HepG2 (cell line): ENCODE data around the gene UNC5CL. TPM values are rescaled to one million over a fixed set of nuclear protein-coding genes. Genes with fewer than 3 reads are reported as not detected.

ENCODE experiments used
- ATAC-seq: fragments of 200-7000 bp; cut with Tn5 transposase; 3 replicates; pipeline ENCODE4 v1.9.1; 2020; ENCODE audit warnings: mild to moderate bottlenecking, moderate library complexity
- BruUV-seq: library from RNA; stranded (reverse); fragments of 400-500 nt; replicated peaks from 2 replicates; lab custom pipeline; 2021; lab: Mats Ljungman, UMichigan
- CTCF ChIA-PET: fragments of 300-600 bp; formaldehyde crosslinking; extraction: SDS; loops from one replicate; lab custom pipeline; 2021; ENCODE audit warnings: low total read pairs, inconsistent platforms, low intra/inter-chr PET ratio; lab: Yijun Ruan, JAX
- POLR2A ChIA-PET: fragments of 350-600 bp; sonication (Branson Sonifier 250); formaldehyde crosslinking; loops from one replicate; lab custom pipeline; 2020; ENCODE audit warnings: antibody characterized with exemption, inconsistent platforms; lab: Yijun Ruan, JAX
- DNase-seq: peaks from one replicate; pipeline ENCODE4 v3.0.0-alpha.2; 2015; ENCODE audit warnings: low spot score
- FAIRE-seq: peaks from 3 replicates; lab custom pipeline; 2011; peaks lifted over from hg19 to GRCh38; lab: Jason Lieb, UNC
- H2AFZ ChIP-seq: one replicate; pipeline ENCODE4 v1.6.1; 2011; ENCODE audit warnings: low read length, inconsistent platforms
- H3K27ac ChIP-seq: fragments of 300-600 bp; 3 replicates; pipeline ENCODE4 v1.8.0; 2011; ENCODE audit warnings: mixed run types, mild to moderate bottlenecking, mixed read lengths, low read length, inconsistent platforms; ENCODE audit not compliant: insufficient read depth; ENCODE audit errors: extremely low read length
- H3K27me3 ChIP-seq, 2 experiments: fragments of 200-600 bp in 1 of 2; 2 replicates in 1 of 2; 3 replicates in 1 of 2; pipeline versions ENCODE4 v1.6.0 to v1.8.0; 2011; ENCODE audit warnings: low read length in 2 of 2, mild to moderate bottlenecking in 2 of 2, moderate library complexity in 2 of 2, inconsistent platforms in 1 of 2; ENCODE audit not compliant: insufficient read depth in 2 of 2, control insufficient read depth in 1 of 2
- H3K36me3 ChIP-seq, 2 experiments: fragments of 200-600 bp in 1 of 2; replicated peaks in 1 of 2; 2 replicates in 1 of 2; 3 replicates in 1 of 2; pipeline versions ENCODE4 v1.5.1 to v1.8.0; 2011; ENCODE audit warnings: low read length in 2 of 2, inconsistent platforms in 1 of 2; ENCODE audit not compliant: insufficient read depth in 2 of 2, control insufficient read depth in 1 of 2
- H3K4me1 ChIP-seq: 2 replicates; pipeline ENCODE4 v1.5.1; 2012; ENCODE audit warnings: low read length, inconsistent platforms; ENCODE audit not compliant: insufficient read depth
- H3K4me2 ChIP-seq: 2 replicates; pipeline ENCODE4 v1.6.0; 2011; ENCODE audit warnings: low read depth, low read length, inconsistent platforms
- H3K4me3 ChIP-seq, 3 experiments: fragments of 200-600 bp in 1 of 3; sonication (generic), shearing (Covaris generic) in 1 of 3; replicated peaks in 1 of 3; 2 replicates each; pipeline ENCODE4 v1.5.1; 2011 to 2016; ENCODE audit warnings: low read length in 3 of 3, inconsistent platforms in 2 of 3, low read depth in 2 of 3, mild to moderate bottlenecking in 2 of 3, control low read depth in 1 of 3, mixed read lengths in 1 of 3; ENCODE audit not compliant: insufficient read depth in 1 of 3
- H3K79me2 ChIP-seq: one replicate; pipeline ENCODE4 v1.6.1; 2011; ENCODE audit warnings: low read length, inconsistent platforms; ENCODE audit not compliant: insufficient read depth
- H3K9ac ChIP-seq: 2 replicates; pipeline ENCODE4 v1.6.0; 2011; ENCODE audit warnings: mild to moderate bottlenecking, low read depth, low read length, inconsistent platforms; ENCODE audit not compliant: insufficient read depth
- H3K9me3 ChIP-seq: 2 replicates; pipeline ENCODE4 v1.5.1; 2012; ENCODE audit warnings: mild to moderate bottlenecking, low read length
- H4K20me1 ChIP-seq: 2 replicates; pipeline ENCODE4 v1.6.0; 2011; ENCODE audit warnings: inconsistent platforms, mild to moderate bottlenecking, low read length, moderate library complexity; ENCODE audit not compliant: insufficient read depth
- BHLHE40 ChIP-seq: IDR thresholded peaks from 2 replicates; pipeline ENCODE4 v1.6.1; 2011; ENCODE audit warnings: low read length, improper control_type of control experiment
- DR1 ChIP-seq: sonication (generic); formaldehyde crosslinking; IDR thresholded peaks from 2 replicates; pipeline ENCODE4 v1.8.0; 2021; ENCODE audit warnings: mild to moderate bottlenecking, missing genetic modification reagents, inconsistent platforms
- ERF ChIP-seq: IDR thresholded peaks from 2 replicates; pipeline ENCODE4 v1.6.1; 2018; ENCODE audit warnings: missing biosample characterization, missing genetic modification reagents
- ETV5 ChIP-seq: IDR thresholded peaks from 2 replicates; pipeline ENCODE4 v1.6.1; 2018; ENCODE audit warnings: missing biosample characterization, missing genetic modification reagents, inconsistent platforms, borderline replicate concordance
- HNF4A ChIP-seq: sonication (generic); formaldehyde crosslinking; IDR thresholded peaks from 2 replicates; pipeline ENCODE4 v1.4.0; 2020; ENCODE audit warnings: missing genetic modification reagents
- KMT2A ChIP-seq: sonication (generic); formaldehyde crosslinking; IDR thresholded peaks from 2 replicates; pipeline ENCODE4 v1.4.0; 2020; ENCODE audit warnings: missing genetic modification reagents
- RFXANK ChIP-seq: IDR thresholded peaks from 2 replicates; pipeline ENCODE4 v1.6.1; 2016
- SMC3 ChIP-seq: IDR thresholded peaks from 2 replicates; pipeline ENCODE4 v1.6.1; 2011; ENCODE audit warnings: low read length, improper control_type of control experiment
- TCF7L2 ChIP-seq: IDR thresholded peaks from 2 replicates; pipeline ENCODE4 v1.6.1; 2011; ENCODE audit warnings: mild to moderate bottlenecking, low read depth, low read length, moderate library complexity
- TP53 ChIP-seq: sonication (generic); formaldehyde crosslinking; conservative IDR thresholded peaks from 2 replicates; pipeline ENCODE4 v1.4.0; 2020; ENCODE audit warnings: missing genetic modification reagents
- YEATS2 ChIP-seq: sonication (generic); formaldehyde crosslinking; IDR thresholded peaks from 2 replicates; pipeline ENCODE4 v1.4.0; 2020; ENCODE audit warnings: missing genetic modification reagents, borderline replicate concordance
- ZIK1 ChIP-seq: sonication (generic); formaldehyde crosslinking; IDR thresholded peaks from 2 replicates; pipeline ENCODE4 v1.5.0; 2020; ENCODE audit warnings: mild to moderate bottlenecking, low read depth, missing genetic modification reagents, borderline replicate concordance
- ZNF552 ChIP-seq: sonication (generic); formaldehyde crosslinking; IDR thresholded peaks from 2 replicates; pipeline ENCODE4 v1.9.0; 2022; ENCODE audit warnings: missing genetic modification reagents, mild to moderate bottlenecking, borderline replicate concordance
- WGBS: methylation state at CpG from one replicate; pipeline ENCODE4 v1.1.6; 2017; ENCODE audit warnings: low lambda C conversion rate; 5-methylcytosine and 5-hydroxymethylcytosine counted together
- in situ Hi-C: cut with HindIII; loops from 2 replicates; pipeline ENCODE4 v1.10.0; 2017; ENCODE audit warnings: low pct_unique_long_range_greater_than_20kb; ENCODE audit not compliant: extremely low pct_ligation_motif_present
- intact Hi-C: fragments of 100-400 bp; cut with micrococcal nuclease; formaldehyde crosslinking; loops from one replicate; pipeline ENCODE4 v1.10.0; 2022; ENCODE audit not compliant: unreplicated experiment
- polyA plus RNA-seq, 8 experiments: library from polyadenylated mRNA; depleted of rRNA in 3 of 8; stranded (reverse) in 7 of 8; unstranded in 1 of 8; fragments of >200 nt; fragmentation: Illumina TruSeq in 4 of 8; extraction: Trizol in 4 of 8; gene quantifications; 2 replicates each; pipeline versions ENCODE4 v1.2.1 to v1.2.3, GENCODE V29; 2011 to 2016; ENCODE audit warnings: low read depth in 4 of 8, missing spikeins in 1 of 8, mixed read lengths in 1 of 8; ENCODE audit not compliant: insufficient read depth in 1 of 8
- total RNA-seq, 5 experiments: library from RNA; depleted of rRNA; stranded (reverse); fragments of >200 nt; fragmentation: Illumina TruSeq; extraction: Trizol; gene quantifications; 2 replicates each; pipeline ENCODE4 v1.2.3, GENCODE V29; 2016; ENCODE audit warnings: low read depth in 1 of 5

Gene UNC5CL
- total and polyA plus RNA-seq, 2 of the 13 experiments (the other 11 are each of a cell fraction or from before 2014, with no cell fraction given) = 2.4 to 2.5 TPM

DNA sequence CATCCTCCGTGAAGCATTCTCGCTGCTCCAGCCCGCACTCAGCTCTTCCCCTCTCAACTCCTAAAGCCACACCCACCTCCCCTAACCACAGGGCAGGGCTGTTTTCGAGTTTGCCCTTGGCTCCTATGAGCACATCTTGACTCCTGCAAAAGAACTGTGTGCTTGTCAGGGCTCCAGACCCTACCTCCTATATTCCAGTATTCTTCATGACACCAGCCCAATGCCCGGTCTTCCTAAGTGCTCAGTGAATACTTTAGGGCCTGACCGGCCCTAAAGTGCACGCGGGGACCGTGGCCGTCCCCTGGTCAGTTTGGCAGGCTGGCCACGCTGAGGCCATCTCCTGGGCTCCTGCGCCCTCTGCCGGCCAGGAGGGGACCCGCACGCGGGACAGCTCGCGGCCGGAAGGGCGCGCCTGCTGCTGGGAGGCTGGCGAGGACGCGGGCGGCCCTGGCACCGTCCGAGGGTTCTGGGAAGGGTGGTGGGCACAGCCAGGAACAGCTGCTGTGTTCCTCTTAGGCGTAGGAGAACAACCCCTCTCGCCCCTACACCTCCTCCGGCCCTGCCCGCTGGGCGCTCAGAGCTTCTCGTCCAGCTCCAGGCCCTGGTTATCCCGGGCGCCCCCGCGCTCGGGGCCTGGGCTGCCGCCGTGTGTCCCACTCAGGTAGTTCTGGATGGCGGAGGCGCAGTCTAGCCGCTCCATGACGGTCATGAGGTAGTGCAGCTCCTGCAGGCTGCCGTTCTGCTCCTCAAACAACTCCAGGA is 11.0 kb downstream of the UNC5CL start (continued):
- TF ChIP-seq RFXANK (no peak), KMT2A (CRISPR knock-in tag) (0 out of 2 replicates have a peak, but pooled peaks have one; percentile 36), TP53 (peak; percentile 73; the same call in 1 of the 2 replicates), DR1 (CRISPR knock-in tag) (no peak), ETV5 (CRISPR knock-in tag) (peak; percentile 86), BHLHE40 (no peak), SMC3 (peak; percentile 42; the same call in 1 of the 2 replicates), ZNF552 (CRISPR knock-in tag) (peak; percentile 54; the same call in 1 of the 2 replicates)

- TF ChIP-seq TCF7L2 (no peak), ZIK1 (no peak), HNF4A (CRISPR knock-in tag) (no peak), ERF (no peak), YEATS2 (CRISPR knock-in tag) (no peak)
- Histone ChIP-seq H3K36me3 (no peaks in the 10 kb centered on the region), H3K4me1 (peaks cover 20% of the 10 kb centered on the region), H4K20me1 (no peaks in the 10 kb centered on the region), H2AFZ (no peak overlapping the region), H3K27ac (no peak overlapping the region), H3K79me2 (no peaks in the 10 kb centered on the region), H3K4me3 (no peak overlapping the region), H3K9me3 (no peaks in the 10 kb centered on the region), H3K4me2 (no peak overlapping the region), H3K27me3 (no peaks in the 10 kb centered on the region), H3K9ac (no peak overlapping the region)
- intact Hi-C loops = loop anchor here (1.0 to 5.0 kb wide), 3 partner anchors 21 to 180 kb away; no protein-coding TSS in a partner anchor
- in situ Hi-C loops = loop anchor here (25.0 kb wide), 1 partner anchor 690 kb away; no protein-coding TSS in a partner anchor
- ChIA-PET POLR2A (interaction anchor here (0.9 to 1.6 kb wide), 4 partner anchors 13 to 45 kb away, joined by 3 to 7 read pairs (median 6); partner anchors contain the start of genes NFYA and OARD1), CTCF (interaction anchor here (1.1 to 3.0 kb wide), 7 partner anchors 21 to 202 kb away, joined by 3 to 56 read pairs (median 6); no protein-coding TSS in a partner anchor)
- FAIRE-seq (no peak), ATAC-seq (no peak), DNase-seq (no peak)
- 88% methylated on average over 4 of the region's 4 CpGs for WGBS
- BruUV-seq = no TSS peak
These were observed 11.8 kb downstream of the UNC5CL start for GRCh38 chr6:41027241-41027640.
